RPMI7951 (cell line): ENCODE results near the gene TLCD2. TPM values are rescaled to one million over a fixed set of nuclear protein-coding genes. Genes with fewer than 3 reads are reported as not detected.

Experiments used
- DNase-seq: peaks from one replicate; pipeline ENCODE4 v3.0.0-alpha.2; 2012; ENCODE audit warnings: low read depth
- total RNA-seq: library from RNA; depleted of rRNA; stranded (reverse); fragments of >200 nt; shearing (Covaris generic); gene quantifications from 2 replicates; pipeline ENCODE4 v1.2.3, GENCODE V29; 2014

The TLCD2 gene
- total RNA-seq, 1 experiment from 2014 or later, result 0.48 TPM

DNA sequence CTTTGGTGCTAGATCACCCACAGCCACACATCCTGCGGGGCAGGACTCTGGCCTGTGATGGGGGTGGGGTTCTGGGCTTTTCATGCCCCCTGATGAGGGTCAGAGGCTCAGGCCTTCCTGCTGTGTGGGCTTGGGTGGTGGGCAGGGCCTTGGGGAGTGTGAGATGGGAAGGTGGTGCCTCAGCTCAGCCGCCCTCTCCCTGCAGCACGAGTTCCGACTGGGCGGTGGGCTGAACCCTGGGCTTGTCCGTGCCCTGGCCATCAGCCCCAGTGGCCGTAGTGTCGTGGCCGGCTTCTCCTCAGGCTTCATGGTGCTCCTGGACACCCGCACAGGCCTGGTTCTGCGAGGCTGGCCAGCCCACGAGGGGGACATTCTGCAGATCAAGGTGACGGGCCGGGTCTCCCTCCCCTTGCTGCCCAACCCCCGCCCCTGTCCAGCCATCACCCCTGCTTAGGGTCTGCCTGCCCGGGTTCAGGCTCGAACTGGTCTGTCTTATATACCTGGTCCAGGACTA is 25.7 kb upstream of the TLCD2 start:
- no peak for DNase-seq

DNA sequence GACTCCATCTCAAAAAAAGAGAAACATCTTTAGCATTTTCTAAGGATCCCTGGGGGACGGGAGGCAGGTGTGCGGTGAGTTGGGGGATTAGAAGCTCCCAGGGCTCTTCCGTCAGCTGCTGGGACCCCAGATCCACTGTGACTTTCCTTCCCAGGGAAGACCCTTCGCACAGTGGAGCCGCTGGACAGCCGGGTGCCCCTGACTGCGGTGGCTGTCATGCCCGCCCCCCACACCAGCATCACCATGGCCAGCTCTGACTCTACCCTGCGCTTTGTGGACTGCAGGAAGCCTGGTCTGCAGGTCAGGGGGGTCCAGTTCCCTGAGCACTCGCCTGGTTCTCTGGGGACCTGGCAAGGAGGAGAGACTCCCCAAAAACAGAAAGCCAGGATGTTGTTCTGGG is 25.2 kb upstream of the TLCD2 start:
- no peak for DNase-seq

DNA sequence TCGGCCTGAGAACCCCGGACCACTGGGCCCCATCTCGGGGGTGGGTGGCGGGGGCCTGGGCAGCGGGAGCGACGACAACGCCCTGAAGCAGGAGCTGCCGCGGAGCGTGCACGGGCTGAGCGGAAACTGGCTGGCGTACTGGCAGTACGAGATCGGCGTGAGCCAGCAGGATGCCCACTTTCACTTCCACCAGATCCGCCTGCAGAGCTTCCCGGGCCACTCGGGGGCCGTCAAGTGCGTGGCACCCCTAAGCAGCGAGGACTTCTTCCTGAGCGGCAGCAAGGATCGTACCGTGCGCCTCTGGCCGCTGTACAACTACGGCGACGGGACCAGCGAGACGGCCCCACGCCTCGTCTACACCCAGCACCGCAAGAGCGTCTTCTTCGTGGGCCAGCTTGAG is 23.6 kb upstream of the TLCD2 start:
- no peak for DNase-seq

DNA sequence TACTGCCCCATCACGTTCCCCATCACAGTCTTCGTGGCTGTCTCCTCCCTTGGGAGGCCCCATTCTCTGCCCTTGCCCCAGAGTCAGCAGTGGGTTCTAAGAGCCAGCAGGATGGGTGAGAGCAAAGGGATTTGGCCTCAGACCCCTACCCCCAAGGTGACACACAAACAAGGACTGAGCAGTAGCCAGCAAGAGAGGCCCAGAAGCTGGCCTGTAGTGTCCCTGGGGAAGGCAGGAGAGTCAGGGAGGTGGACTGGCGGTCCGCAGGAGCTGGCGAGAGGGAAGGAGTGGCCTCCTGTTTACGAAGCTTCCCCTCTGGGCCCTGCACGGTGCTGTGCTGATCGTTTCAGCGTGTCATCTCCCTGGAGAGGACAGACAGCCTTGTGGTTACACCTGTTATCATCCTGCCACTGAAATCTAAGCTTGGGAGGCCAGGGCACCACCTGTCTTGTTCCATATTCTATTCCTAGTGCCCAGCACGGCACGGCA is 22.7 kb upstream of the TLCD2 start:
- no peak for DNase-seq

DNA sequence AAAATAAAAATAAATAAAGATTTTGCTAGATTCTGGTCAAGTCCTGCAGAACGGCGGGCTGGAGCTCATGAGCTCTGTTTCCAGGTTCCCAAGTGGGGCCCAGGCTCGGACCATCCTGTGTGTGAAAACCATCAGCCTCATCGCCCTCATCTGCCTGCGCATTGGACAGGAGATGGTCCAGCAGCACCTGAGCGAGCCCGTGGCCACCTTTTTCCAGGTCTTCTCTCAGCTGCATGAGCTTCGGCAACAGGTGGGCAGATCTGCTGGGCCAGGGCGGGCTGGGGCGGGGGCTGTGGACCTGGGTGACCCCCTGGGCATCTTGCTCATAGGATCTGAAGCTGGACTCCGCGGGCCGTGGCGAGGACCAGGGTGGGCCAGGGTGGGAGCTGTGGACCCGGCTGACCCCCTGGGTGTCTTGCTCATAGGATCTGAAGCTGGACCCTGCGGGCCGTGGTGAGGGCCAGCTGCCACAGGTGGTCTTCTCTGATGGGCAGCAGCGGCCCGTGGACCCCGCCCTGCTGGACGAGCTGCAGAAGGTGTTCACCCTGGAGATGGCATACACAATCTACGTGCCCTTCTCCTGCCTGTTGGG is 22.2 kb upstream of the TLCD2 start:
- no peak for DNase-seq

DNA sequence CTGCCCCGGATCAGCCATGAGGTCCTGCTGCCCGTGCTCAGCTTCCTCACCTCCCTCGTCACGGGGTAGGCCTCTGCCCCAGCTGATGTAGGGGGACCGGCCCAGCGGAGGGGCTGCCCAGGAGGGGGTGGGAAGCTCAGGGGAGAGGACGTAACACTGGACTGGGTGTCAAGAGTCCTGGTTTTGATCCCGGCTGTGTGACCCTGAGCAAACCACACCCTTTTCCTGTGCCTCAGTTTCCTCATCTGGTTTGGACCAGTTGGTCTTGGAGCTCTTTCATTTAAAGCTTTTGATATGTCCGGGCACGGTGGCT is 21.0 kb upstream of the TLCD2 start:
- no peak for DNase-seq

DNA sequence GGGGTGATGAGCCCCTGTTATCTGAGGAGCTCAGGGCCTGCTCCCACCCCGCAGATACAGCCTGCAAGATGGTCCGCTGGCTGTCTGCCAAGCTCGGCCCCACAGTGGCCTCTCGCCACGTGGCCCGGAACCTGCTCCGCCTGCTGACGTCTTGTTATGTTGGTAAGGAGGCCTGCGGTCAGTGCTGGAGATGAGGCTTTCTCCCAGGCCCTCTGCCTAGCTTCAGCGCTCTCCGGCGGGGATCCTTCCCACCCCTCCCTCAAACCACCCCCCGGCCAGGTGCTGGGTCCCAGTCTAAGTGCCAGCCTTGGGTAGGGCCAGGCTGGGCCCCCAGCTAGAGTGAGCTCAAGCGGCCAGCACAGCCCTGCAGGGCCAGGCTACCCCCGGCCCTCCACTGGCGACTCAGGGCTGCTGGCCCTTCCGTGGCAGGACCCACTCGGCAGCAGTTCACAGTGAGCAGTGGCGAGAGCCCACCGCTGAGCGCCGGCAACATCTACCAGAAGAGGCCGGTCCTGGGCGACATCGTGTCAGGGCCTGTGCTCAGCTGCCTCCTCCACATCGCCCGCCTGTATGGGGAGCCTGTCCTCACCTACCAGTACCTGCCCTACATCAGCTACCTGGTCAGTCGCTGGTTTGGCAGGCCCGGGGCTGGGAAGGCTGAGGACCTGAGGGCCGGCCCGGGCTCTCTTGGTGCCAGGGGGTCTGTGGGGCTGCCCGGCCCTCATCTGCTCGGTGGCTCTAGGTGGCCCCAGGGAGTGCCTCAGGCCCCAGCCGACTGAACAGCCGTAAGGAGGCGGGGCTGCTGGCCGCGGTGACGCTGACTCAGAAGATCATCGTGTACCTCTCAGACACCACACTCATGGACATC is 20.4 kb upstream of the TLCD2 start:
- peak; percentile 71 for DNase-seq

DNA sequence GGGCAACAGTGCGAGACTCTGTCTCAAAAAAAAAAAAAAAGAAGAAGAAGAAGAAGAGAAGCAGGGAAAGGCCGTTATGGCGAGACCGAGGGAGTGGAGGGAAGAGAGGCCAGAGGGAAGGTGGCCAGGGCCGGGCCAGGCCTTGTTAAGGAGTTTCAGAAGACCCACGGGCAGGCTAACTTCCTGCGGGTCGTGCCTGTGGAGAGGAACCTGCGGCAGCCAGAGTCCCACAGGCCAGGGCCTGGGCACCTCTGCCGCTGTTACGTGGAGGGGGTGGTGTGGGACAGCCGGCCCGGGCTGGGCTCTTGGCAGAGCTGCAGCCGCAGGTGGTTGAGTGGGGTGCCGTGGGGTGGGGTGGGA is 19.8 kb upstream of the TLCD2 start:
- no peak for DNase-seq

DNA sequence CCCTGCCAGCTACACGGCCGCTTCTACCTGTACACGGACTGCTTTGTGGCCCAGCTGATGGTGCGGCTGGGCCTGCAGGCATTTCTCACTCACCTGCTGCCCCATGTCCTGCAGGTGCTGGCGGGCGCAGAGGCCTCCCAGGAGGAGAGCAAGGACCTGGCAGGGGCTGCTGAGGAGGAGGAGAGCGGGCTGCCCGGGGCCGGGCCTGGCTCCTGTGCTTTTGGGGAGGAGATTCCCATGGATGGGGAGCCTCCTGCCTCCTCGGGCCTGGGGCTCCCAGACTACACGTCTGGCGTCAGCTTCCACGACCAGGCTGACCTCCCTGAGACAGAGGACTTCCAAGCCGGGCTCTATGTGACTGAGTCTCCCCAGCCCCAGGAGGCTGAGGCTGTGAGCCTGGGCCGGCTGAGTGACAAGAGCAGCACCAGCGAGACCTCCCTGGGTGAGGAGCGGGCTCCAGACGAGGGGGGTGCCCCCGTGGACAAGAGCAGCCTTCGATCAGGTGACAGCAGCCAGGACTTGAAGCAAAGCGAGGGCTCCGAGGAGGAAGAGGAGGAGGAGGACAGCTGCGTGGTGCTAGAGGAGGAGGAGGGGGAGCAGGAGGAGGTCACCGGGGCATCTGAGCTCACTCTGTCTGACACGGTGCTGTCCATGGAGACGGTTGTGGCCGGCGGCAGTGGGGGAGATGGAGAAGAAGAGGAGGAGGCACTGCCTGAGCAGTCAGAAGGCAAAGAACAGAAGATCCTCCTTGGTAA is 17.9 kb upstream of the TLCD2 start:
- no peak for DNase-seq

DNA sequence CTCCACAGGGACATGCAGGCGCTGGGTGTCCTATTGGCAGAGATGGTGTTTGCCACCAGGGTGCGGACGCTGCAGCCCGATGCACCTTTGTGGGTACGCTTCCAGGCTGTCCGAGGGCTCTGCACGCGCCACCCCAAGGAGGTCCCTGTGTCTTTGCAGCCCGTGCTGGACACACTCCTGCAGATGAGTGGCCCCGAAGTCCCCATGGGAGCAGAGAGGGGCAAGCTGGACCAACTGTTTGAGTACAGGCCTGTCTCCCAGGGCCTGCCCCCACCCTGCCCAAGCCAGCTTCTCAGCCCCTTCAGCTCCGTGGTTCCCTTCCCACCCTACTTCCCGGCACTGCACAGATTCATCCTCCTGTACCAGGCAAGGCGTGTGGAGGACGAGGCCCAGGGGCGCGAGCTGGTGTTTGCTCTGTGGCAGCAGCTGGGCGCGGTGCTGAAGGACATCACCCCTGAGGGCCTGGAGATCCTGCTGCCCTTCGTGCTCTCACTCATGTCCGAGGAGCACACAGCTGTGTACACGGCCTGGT is 17.1 kb upstream of the TLCD2 start:
- no peak for DNase-seq

DNA sequence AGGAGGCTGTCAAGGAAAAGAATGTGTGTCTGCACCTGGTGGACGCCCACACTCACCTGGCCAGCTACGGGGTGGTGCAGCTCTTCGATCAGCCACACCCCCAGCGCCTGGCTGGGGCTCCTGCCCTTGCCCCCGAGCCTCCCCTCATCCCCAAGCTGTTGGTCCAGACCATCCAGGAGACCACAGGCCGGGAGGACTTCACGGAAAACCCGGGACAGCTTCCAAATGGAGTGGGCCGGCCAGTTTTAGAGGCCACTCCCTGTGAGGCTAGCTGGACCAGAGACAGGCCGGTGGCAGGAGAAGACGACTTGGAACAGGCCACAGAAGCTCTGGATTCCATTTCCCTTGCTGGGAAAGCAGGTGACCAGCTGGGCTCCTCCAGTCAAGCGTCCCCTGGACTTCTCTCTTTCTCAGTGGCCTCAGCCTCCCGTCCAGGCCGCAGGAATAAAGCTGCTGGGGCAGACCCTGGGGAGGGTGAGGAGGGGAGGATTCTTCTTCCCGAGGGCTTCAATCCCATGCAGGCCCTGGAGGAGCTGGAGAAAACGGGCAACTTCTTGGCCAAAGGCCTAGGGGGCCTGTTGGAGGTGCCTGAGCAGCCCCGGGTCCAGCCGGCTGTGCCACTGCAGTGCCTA is 16.6 kb upstream of the TLCD2 start:
- DNase-seq, result no peak

DNA sequence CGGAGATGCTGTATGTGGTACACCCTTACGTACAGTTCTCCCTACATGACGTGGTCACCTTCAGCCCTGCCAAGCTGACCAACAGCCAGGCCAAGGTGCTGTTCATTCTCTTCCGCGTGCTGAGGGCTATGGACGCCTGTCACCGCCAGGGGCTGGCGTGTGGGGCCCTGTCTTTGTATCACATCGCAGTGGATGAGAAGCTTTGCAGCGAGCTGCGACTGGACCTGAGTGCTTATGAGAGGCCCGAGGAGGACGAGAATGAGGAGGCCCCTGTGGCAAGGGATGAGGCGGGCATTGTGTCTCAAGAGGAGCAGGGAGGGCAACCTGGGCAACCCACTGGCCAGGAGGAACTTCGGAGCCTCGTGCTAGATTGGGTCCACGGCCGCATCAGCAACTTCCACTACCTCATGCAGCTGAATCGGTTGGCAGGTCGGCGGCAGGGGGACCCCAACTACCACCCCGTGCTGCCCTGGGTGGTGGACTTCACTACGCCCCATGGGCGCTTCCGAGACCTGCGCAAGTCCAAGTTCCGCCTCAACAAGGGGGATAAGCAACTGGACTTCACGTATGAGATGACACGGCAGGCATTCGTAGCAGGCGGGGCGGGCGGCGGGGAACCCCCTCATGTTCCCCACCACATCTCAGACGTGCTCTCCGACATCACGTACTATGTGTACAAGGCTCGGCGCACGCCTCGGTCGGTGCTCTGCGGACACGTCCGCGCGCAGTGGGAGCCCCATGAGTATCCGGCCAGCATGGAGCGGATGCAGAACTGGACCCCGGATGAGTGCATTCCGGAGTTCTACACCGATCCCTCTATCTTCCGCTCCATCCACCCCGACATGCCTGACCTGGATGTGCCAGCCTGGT is 15.7 kb upstream of the TLCD2 start:
- DNase-seq, result no peak

DNA sequence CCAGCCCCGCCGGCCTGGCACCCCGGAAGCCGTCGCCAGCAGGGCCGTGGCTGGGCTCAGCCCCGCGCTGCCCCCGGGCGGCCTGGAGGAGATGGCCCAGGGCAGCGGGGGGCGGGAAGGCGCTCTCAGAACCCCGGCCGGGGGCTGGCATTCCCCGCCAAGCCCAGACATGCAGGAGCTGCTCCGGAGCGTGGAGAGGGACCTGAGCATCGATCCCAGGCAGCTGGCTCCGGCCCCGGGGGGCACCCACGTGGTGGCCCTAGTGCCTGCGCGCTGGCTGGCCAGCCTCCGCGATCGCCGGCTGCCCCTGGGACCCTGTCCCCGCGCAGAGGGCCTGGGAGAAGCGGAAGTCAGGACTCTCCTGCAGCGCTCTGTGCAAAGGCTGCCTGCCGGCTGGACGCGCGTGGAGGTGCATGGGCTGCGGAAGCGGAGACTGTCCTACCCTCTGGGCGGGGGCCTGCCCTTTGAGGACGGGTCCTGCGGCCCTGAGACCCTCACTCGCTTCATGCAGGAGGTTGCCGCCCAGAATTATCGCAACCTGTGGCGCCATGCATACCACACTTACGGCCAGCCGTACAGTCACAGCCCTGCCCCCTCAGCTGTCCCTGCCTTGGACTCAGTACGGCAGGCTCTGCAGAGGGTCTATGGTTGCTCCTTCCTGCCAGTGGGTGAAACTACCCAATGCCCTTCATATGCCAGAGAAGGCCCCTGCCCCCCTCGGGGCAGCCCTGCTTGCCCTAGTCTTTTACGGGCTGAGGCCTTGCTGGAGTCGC is 14.9 kb upstream of the TLCD2 start:
- no peak for DNase-seq

DNA sequence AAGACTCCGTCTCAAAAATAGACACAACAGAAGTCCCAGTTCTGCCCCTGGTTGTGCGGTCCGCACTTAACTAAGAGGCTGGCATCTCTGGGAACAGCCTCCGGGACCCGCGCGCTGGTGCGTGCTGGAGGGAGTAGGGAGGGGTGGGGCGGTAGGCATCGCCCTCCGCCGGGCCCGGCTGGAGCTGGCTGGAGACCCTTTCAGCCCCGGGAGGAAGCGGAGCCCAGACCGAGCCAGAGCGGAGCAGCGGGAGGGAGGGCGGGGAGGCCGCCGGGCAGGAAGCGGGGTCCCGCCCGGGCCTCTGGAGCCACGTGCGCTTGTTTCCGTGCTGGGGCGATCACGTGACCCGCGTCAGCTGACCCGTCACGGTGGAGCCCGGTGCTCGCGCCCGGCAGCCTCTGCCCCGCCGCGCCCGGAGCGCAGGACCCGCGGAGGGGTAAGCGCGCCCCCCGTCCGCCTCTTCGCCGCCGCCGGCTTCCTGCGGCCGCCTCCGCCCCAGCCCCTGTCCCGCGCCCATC is 14.2 kb upstream of the TLCD2 start, which contains the start of gene WDR81:
Gene WDR81, plus strand, starts transcription at position 354 of the 518 bp plus-strand sequence. CDS start 256 bp downstream, outside the sequence.
- peak; percentile 83 for DNase-seq

DNA sequence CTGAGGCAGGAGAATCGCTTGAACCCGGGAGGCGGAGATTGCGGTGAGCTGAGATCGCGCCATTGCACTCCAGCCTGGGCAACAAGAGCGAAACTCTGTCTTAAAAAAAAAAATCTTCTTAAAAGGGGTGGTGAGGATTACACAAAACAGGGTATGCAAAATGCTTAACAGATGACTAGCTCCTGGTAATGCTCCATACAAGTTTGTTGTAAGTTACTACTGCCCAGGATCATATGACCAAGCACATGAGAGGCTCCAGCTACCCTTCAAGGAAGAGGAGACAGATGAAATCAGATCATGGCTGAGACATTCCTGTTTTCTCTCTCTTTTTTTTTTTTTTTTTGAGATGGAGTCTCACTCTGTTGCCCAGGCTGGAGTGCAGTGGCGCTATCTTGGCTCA is 11.8 kb upstream of the TLCD2 start:
- DNase-seq, result peak; percentile 67

DNA sequence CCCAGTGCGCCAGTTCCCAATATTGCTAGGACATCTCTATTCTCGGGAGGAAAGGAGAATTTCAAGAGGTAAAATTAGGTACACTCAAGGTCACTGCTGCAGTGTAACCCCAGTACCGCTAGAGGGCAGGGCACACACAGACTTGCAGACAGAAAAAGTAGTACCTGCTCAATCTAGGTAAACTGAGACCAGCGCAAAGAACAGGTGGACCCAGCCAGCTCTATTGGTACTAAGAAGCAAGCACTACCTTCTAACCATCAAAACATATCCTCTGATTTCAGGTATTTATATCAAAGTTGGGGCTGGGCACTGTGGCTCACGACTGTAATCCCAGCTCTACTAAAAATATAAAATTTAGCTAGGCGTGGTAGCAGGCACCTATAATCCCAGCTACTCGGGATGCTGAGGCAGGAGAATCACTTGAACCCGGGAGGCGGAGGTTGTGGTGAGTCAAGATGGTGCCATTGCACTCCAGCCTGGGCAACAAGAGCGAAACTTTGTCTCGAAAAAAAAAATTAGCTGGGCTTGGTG is 10.7 kb upstream of the TLCD2 start:
- DNase-seq, result peak; percentile 41

DNA sequence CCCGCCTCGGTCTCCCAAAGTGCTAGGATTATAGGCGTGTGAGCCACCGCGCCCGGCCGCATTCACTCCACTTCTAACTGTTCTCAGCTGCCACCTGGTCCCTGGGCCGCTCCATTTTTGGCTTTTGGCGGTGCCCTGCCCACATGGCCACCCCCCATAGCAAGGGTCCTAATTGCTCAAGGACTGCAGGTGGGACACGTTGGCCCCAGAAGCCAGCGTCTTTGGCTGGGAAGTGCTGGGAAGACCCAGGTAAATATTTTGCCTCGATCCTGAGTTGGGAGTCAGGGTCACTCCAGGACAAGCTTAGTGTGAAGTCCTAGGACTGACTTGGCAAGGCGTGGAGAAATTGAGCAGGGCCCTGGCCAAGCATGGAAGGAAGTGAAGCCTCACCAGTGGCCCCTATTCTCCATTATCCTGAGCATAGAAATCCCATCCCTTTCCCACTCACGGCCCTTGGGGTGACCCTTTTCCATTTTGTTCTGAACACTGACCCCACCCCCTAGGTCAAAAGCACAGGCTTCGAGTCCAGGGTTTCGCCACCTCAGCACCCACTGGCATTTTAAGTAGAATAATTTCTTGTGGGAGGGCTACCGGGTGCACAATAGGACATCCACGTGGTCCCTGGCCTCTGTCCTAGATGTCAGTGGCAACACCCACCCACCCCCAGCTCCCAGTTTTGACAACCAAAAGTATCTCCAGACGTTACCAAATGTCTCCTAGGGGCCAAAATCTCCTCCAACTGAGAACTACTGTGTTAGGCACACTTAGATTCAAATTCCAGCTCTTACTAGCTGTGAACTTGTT is 8.4 kb upstream of the TLCD2 start:
- DNase-seq, result no peak

DNA sequence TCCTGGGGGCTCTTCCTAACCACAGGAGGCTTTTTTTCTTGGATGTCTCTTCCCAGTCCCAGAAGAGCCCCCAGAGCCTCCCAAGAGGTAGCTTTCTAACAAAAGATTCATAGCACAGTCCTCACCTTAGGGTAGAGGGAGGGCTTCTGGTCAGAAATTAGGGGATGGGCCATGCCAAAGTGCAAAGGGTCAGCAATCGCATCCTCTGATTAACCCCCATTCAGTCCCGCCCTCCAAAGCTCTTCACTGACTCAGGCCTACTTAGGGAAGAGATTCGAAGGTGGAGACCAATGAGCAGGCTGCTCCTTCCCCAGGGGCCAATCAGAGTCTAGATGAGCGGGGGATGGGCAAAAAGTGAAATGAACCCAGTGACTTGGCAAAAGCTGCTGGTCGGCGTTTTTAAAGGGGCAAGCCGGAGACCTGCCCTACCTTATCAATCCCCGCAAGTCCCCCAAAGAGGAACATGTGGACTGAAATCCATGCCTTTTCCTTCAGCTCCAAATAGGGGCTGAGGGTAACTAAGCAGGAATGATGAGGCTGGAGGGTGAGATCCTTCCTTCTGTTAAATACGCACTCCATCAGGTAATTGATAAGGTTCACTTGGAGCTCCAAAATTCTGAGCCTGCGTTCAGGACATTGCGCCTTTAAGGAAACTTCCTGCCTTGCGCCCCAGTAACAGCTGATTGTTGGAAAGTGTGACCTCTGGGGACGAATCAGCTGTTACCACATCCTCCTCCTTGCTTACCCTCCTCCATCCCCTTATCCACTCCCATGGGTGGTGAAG is 6.9 kb upstream of the TLCD2 start:
- DNase-seq, result peak; percentile 99
